Measurements from ENCODE around the gene VSIG10.

GRCh38 chr12:118034429-118035189, 69.2 kb downstream of the VSIG10 start:
- peak; percentile 43 for TF ChIP-seq RAD21 (IDR thresholded peaks at IDR 0.05; ENCODE audit: low read depth)
- no peak for TF ChIP-seq NFIC (IDR thresholded peaks at IDR 0.05)
- no peak for TF ChIP-seq EP300 (IDR thresholded peaks at IDR 0.05; ENCODE audit: borderline replicate concordance)
- no peak for TF ChIP-seq CREB1 (IDR thresholded peaks at IDR 0.05; ENCODE audit: low read depth)
- TF ChIP-seq CEBPB (IDR thresholded peaks at IDR 0.05): no peak
- TF ChIP-seq FOXM1 (IDR thresholded peaks at IDR 0.05; ENCODE audit: borderline replicate concordance, low read depth): no peak

Measured in Ishikawa (cell line).